ENCODE measurements around the gene PAXX.

PAXX gene

DNA sequence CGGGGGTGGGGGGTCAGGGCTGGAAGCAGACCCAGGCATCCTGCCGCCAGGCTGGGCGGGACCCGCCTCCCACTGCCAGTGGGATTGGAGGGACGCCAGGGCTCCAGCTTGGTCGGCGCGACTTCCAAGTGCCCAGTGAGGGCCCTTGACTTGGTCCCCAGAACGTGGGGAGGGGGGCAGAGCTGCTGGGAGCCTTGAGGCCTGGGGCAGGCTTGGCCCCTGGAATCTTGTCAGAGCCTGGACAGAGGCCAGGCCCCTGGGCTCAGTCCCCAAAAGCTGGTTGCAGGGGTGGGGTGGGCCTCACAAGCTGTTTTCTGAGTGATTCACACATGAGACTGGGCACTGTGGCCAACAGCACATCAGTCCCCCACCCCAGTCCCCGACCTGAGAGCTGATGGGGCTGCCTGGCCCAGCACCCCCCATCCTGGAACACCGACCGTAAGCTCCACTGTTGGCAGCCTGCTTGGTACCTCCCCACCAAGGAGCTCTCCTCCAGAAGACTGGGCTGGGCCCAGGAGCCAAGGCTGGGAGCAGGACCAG lies 3.6 kb downstream of the PAXX start:
- Histone ChIP-seq H3K27me3 (no peaks in the 10 kb centered on the region), H3K9me3 (no peaks in the 10 kb centered on the region), H3K4me3 (ENCODE audit: low read depth, low read length) (no peak overlapping the region), H3K4me1 (peaks cover 19% of the 10 kb centered on the region), H3K36me3 (peaks cover 12% of the 10 kb centered on the region)
- peak; percentile 53 for DNase-seq
- TF ChIP-seq, protein P1, sequence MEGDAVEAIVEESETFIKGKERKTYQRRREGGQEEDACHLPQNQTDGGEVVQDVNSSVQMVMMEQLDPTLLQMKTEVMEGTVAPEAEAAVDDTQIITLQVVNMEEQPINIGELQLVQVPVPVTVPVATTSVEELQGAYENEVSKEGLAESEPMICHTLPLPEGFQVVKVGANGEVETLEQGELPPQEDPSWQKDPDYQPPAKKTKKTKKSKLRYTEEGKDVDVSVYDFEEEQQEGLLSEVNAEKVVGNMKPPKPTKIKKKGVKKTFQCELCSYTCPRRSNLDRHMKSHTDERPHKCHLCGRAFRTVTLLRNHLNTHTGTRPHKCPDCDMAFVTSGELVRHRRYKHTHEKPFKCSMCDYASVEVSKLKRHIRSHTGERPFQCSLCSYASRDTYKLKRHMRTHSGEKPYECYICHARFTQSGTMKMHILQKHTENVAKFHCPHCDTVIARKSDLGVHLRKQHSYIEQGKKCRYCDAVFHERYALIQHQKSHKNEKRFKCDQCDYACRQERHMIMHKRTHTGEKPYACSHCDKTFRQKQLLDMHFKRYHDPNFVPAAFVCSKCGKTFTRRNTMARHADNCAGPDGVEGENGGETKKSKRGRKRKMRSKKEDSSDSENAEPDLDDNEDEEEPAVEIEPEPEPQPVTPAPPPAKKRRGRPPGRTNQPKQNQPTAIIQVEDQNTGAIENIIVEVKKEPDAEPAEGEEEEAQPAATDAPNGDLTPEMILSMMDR (IDR thresholded peaks at IDR 0.05; ENCODE audit: low read depth, low read length) = no peak

DNA sequence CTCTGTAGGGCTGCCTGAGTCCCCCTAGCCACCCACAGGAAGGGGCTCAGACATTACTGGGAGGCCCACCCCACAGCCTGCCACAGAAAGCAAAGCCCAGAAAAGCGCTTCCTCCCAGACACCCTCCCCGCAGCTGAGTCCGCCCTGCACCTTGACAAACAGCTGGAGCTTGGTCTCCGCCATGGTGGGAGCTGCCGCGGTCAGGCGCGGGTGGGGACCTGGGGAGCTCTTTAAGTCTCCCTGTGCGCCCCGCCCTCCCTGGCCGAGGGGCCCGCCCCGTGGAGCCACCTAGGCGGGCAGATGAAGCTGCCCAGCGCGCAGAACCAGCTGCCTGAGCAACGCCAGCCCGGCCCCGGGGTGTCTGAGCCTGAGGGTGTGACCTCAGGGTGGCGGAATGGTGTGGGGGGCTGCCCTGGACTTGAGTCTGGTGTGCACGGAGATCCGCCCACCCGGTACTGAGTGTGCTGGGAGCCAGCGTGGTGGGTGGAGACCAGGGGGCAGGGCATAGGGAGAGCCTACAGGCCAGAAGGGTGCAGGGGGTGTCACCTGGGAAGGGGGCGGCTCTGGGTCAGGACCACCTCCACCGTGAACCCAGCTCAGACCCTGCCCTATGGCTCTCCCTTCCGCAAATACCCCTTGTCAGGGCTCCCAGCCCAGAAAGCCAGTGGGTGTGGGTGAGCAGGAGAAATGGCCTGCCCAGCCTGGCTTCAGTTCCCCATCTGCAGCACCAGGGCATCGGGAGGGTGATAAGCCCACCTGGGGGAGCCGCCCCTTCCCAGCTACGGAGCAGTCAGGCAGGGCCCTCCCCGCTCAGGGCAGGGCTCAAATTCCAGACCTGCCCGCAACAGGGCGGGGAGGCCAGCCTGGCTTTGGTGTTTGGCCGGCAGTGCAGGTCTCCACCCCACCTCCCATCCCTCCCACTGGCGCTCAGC lies 4.4 kb downstream of the PAXX start, which contains the start of gene CLIC3:
Gene CLIC3, minus strand, starts transcription at position 208 of the 932 bp plus-strand sequence. Its CDS starts 25 bp downstream, at position 183.
- peaks cover 19% of the 10 kb centered on the region for H3K4me1 ChIP-seq
- no peaks in the 10 kb centered on the region for H3K27me3 ChIP-seq
- peak; percentile 42 for DNase-seq
- no peak within 1 kb of the TSS for H3K4me3 ChIP-seq (ENCODE audit: low read depth, low read length)
- H3K36me3 ChIP-seq = peaks cover 12% of the 10 kb centered on the region
- no peaks in the 10 kb centered on the region for H3K9me3 ChIP-seq
- TF ChIP-seq, protein P1 (IDR thresholded peaks at IDR 0.05; ENCODE audit: low read depth, low read length) = no peak

DNA sequence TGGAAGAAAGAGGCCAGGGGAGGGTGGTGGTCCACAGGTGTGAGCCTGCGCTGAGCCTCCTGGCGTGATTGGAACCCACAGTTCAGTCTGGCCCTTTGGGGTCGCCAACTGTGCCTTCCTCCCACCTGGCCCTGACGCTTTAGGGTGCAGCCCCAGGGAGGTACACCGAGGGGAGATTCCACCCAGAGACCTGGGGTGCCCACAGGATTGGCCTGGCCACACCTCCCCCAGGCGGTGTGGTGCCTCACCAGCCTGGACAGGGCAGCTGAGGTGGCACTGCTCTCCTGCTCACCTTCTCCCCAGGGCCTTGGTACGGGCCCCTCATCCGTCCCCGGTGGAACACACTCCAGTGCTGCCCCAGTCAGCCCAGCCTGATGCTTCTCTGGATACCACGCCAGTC lies 5.1 kb downstream of the PAXX start:
- TF ChIP-seq, protein P1 (IDR thresholded peaks at IDR 0.05; ENCODE audit: low read depth, low read length) = no peak
- H3K9me3 ChIP-seq = no peaks in the 10 kb centered on the region
- H3K27me3 ChIP-seq = no peaks in the 10 kb centered on the region
- H3K4me3 ChIP-seq (ENCODE audit: low read depth, low read length) = no peak overlapping the region
- peaks cover 12% of the 10 kb centered on the region for H3K36me3 ChIP-seq
- H3K4me1 ChIP-seq = peaks cover 19% of the 10 kb centered on the region
- no peak for DNase-seq

DNA sequence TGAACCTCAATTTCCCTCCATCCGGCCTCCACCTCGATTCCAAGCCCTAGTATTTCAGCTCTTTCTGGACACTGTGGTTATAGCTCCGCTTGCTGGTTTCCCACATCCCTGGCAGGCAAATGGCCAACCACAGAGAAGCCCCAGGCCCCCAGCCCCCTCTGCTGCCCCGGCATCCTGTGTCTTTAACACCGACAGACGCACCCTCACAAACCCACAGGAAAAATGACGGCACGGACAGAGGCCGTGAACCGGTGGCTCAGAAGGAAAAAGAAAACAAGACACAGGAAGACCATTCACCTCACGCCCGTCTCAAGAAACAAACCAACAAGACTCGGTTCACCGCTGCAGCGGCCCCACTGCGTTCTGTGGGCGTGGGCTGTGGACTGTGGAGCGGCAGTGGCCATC lies 5.6 kb downstream of the PAXX start:
- H3K27me3 ChIP-seq = no peaks in the 10 kb centered on the region
- H3K4me1 ChIP-seq = peaks cover 19% of the 10 kb centered on the region
- H3K9me3 ChIP-seq = no peaks in the 10 kb centered on the region
- TF ChIP-seq, protein P1 (IDR thresholded peaks at IDR 0.05; ENCODE audit: low read depth, low read length) = no peak
- H3K4me3 ChIP-seq (ENCODE audit: low read depth, low read length) = no peak overlapping the region
- no peak for DNase-seq
- H3K36me3 ChIP-seq = peaks cover 12% of the 10 kb centered on the region

DNA sequence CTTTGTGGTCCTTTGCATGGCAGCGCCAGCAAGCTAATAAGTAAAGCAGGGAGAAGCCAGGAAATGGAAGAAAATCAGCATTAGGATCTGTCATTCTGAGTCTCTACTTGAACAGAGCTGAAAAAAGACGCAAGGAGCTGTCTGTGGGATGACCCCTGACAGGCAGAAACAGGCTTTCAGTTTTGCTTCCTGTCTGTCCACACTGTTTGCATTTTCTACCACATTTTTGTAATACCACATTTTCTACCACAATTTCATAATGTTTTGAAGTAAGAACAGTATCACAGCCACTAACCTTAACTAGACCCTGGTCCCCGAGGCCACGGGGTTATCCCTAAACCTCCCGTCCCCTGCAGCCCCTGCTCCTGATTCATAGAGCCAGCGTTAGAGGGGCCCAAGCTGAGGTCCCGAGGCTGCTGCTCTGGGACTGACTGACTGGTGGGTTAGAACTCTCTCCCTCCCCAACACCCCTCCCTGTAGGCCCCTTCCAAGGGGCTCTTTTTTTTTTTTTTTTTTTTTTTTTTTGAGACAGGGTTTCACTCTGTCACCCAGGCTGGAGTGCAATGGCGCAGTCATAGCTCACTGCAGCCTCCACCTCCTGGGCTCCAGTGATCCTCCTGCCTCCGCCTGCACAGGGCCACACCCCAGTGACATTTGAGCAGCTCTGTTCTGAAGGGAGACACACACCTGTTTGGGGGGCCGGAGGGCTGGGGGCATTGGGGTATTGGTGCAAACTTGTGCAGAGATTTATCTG lies 8.1 kb downstream of the PAXX start:
- TF ChIP-seq, protein P1 (IDR thresholded peaks at IDR 0.05; ENCODE audit: low read depth, low read length) = no peak
- Histone ChIP-seq H3K9me3 (no peaks in the 10 kb centered on the region), H3K4me3 (ENCODE audit: low read depth, low read length) (no peak overlapping the region), H3K27me3 (no peaks in the 10 kb centered on the region), H3K36me3 (no peaks in the 10 kb centered on the region), H3K4me1 (peaks cover 17% of the 10 kb centered on the region)
- DNase-seq = no peak

Data from BE2C (cell line).